DOHH2 (cell line): ENCODE results near the gene TCP1.

ENCODE experiments used
- H3F3A ChIP-seq: fragments of 200-600 bp; sonication (generic), shearing (Covaris generic); 2 replicates; pipeline ENCODE4 v1.6.0; 2016; ENCODE audit warnings: antibody characterized with exemption, mild to moderate bottlenecking; ENCODE audit not compliant: control insufficient read depth, insufficient read depth
- H3K27ac ChIP-seq: fragments of 200-600 bp; sonication (generic); 2 replicates; pipeline ENCODE4 v1.5.1; 2014; ENCODE audit warnings: low read depth, mild to moderate bottlenecking, low read length, moderate library complexity
- H3K27me3 ChIP-seq: fragments of 200-600 bp; sonication (generic); 2 replicates; pipeline ENCODE4 v1.6.1; 2014; ENCODE audit warnings: mild to moderate bottlenecking, low read length, mixed read lengths; ENCODE audit not compliant: control insufficient read depth
- H3K36me3 ChIP-seq: fragments of 200-600 bp; sonication (generic); 2 replicates; pipeline ENCODE4 v1.6.1; 2014; ENCODE audit warnings: mild to moderate bottlenecking, low read length, moderate library complexity, mixed read lengths; ENCODE audit not compliant: control insufficient read depth
- H3K4me1 ChIP-seq: fragments of 200-600 bp; sonication (generic); 2 replicates; pipeline ENCODE4 v1.6.1; 2014; ENCODE audit warnings: mild to moderate bottlenecking, low read length, mixed read lengths; ENCODE audit not compliant: control insufficient read depth
- H3K4me2 ChIP-seq: fragments of 200-600 bp; sonication (generic); 2 replicates; pipeline ENCODE4 v1.6.0; 2014; ENCODE audit warnings: mild to moderate bottlenecking, low read length, moderate library complexity
- H3K4me3 ChIP-seq: fragments of 200-600 bp; sonication (generic); 2 replicates; pipeline ENCODE4 v1.5.1; 2014; ENCODE audit warnings: mild to moderate bottlenecking, low read length, mixed read lengths
- H3K79me2 ChIP-seq: fragments of 200-600 bp; sonication (generic); 2 replicates; pipeline ENCODE4 v1.6.1; 2014; ENCODE audit warnings: mild to moderate bottlenecking, low read length, mixed read lengths; ENCODE audit not compliant: control insufficient read depth
- H3K9me2 ChIP-seq: fragments of 200-600 bp; sonication (generic); replicated peaks from 2 replicates; pipeline ENCODE4 v1.6.1; 2014; ENCODE audit warnings: mild to moderate bottlenecking, low read length, mixed read lengths; ENCODE audit not compliant: control insufficient read depth
- H3K9me3 ChIP-seq: fragments of 200-600 bp; sonication (generic); 2 replicates; pipeline ENCODE4 v1.6.1; 2014; ENCODE audit warnings: antibody characterized with exemption, low read length, mixed read lengths; ENCODE audit not compliant: control insufficient read depth, insufficient read depth
- H4K20me1 ChIP-seq: fragments of 200-600 bp; sonication (generic); 2 replicates; pipeline ENCODE4 v1.6.0; 2014; ENCODE audit warnings: low read depth, mild to moderate bottlenecking, antibody characterized with exemption, low read length, moderate library complexity; ENCODE audit not compliant: control insufficient read depth, insufficient read depth
- EZH2phosphoT487 ChIP-seq: fragments of 200-600 bp; sonication (generic); IDR thresholded peaks from 2 replicates; pipeline ENCODE4 v1.6.1; 2017; ENCODE audit warnings: borderline replicate concordance, mild to moderate bottlenecking, antibody characterized with exemption, low read length, moderate library complexity, mixed read lengths
- TF ChIP-seq, protein P1 (sequence below): fragments of 200-600 bp; sonication (generic); IDR thresholded peaks from one replicate; pipeline ENCODE4 v1.5.1; 2014; ENCODE audit warnings: antibody characterized with exemption, mild to moderate bottlenecking, low read depth, low read length; ENCODE audit not compliant: poor library complexity, severe bottlenecking

TCP1 gene

DNA sequence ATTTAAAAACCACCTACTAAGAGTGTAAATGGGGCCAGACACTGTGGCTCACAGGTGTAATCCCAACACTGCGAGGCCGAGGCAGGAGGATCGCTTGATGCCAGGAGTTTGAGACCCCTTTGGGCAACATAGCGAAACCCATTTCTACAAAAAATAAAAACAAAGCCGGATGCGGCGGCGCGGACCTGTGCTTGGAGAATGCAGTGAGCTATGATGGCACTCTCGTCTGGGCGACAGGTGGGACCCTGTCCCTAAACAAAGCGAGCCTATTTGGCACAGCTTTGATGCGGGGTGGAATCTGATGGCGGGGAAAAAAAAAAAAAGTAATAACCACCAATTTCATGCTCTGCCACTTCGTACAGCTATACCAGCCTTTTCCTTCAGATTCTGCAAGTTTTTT lies 1.1 kb downstream of the TCP1 start:
- H3K4me3 ChIP-seq, result peak overlapping the region; percentile 97
- peaks cover 49% of the 10 kb centered on the region for H3K4me1 ChIP-seq
- peak overlapping the region; percentile 83 for H3K4me2 ChIP-seq
- H4K20me1 ChIP-seq, result peaks cover 23% of the 10 kb centered on the region
- H3F3A ChIP-seq, result peaks cover 24% of the 10 kb centered on the region
- H3K9me3 ChIP-seq, result no peaks in the 10 kb centered on the region
- H3K27ac ChIP-seq, result no peak overlapping the region
- H3K27me3 ChIP-seq, result no peaks in the 10 kb centered on the region
- peaks cover 91% of the 10 kb centered on the region for H3K36me3 ChIP-seq
- H3K9me2 ChIP-seq, result no peaks in the 10 kb centered on the region
- H3K79me2 ChIP-seq, result peaks cover 96% of the 10 kb centered on the region
- TF ChIP-seq EZH2phosphoT487, result no peak
- TF ChIP-seq, protein P1, sequence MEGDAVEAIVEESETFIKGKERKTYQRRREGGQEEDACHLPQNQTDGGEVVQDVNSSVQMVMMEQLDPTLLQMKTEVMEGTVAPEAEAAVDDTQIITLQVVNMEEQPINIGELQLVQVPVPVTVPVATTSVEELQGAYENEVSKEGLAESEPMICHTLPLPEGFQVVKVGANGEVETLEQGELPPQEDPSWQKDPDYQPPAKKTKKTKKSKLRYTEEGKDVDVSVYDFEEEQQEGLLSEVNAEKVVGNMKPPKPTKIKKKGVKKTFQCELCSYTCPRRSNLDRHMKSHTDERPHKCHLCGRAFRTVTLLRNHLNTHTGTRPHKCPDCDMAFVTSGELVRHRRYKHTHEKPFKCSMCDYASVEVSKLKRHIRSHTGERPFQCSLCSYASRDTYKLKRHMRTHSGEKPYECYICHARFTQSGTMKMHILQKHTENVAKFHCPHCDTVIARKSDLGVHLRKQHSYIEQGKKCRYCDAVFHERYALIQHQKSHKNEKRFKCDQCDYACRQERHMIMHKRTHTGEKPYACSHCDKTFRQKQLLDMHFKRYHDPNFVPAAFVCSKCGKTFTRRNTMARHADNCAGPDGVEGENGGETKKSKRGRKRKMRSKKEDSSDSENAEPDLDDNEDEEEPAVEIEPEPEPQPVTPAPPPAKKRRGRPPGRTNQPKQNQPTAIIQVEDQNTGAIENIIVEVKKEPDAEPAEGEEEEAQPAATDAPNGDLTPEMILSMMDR, result no peak

DNA sequence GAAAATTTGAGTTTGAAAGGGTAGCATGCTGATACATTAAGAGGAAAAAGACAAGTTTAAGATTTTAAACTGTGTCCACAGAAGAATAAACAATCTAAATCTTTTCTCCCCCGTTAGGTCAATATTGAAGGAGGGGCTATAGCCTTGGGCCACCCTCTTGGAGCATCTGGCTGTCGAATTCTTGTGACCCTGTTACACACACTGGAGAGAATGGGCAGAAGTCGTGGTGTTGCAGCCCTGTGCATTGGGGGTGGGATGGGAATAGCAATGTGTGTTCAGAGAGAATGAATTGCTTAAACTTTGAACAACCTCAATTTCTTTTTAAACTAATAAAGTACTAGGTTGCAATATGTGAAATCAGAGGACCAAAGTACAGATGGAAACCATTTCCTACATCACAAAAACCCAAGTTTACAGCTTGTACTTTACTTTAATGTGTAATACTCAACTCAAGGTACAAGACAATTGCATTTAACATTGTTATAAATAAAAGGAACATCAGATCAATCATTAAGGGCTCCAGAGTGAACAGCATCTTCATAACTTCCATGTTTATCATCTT lies 10.8 kb downstream of the TCP1 start:
- no peak overlapping the region for H3K27ac ChIP-seq
- H3K27me3 ChIP-seq, result no peaks in the 10 kb centered on the region
- no peaks in the 10 kb centered on the region for H3K9me2 ChIP-seq
- peaks cover 98% of the 10 kb centered on the region for H3K36me3 ChIP-seq
- H3K4me3 ChIP-seq, result no peak overlapping the region
- H3K79me2 ChIP-seq, result peaks cover 25% of the 10 kb centered on the region
- H3K9me3 ChIP-seq, result no peaks in the 10 kb centered on the region
- peaks cover 10% of the 10 kb centered on the region; the same call in 1 of the 2 replicates for H4K20me1 ChIP-seq
- TF ChIP-seq, protein P1, result no peak
- no peak for TF ChIP-seq EZH2phosphoT487
- no peak overlapping the region for H3K4me2 ChIP-seq
- no peaks in the 10 kb centered on the region for H3K4me1 ChIP-seq
- peaks cover 85% of the 10 kb centered on the region for H3F3A ChIP-seq

DNA sequence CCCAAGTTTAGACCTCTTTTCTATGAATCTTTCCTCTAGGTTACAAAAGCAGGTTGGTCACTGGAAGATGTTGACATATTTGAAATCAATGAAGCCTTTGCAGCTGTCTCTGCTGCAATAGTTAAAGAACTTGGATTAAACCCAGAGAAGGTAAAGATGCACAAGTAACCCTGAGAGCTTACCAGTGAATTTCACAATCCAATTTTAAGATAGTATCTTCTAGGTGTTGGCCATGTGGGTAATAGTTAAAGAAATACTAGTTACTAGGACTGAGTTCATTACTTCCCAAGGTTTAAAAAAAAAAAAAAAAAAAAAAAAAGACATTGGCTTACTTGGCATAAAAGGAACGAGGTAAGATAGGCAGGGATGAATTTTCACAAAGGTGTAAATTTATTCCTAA lies 11.3 kb downstream of the TCP1 start:
- no peaks in the 10 kb centered on the region for H3K27me3 ChIP-seq
- H3F3A ChIP-seq, result peaks cover 82% of the 10 kb centered on the region
- H3K27ac ChIP-seq, result no peak overlapping the region
- H3K4me3 ChIP-seq, result no peak overlapping the region
- H3K9me2 ChIP-seq, result no peaks in the 10 kb centered on the region
- H3K36me3 ChIP-seq, result peaks cover 96% of the 10 kb centered on the region
- H3K4me2 ChIP-seq, result no peak overlapping the region
- peaks cover 10% of the 10 kb centered on the region; the same call in 1 of the 2 replicates for H4K20me1 ChIP-seq
- H3K9me3 ChIP-seq, result no peaks in the 10 kb centered on the region
- H3K79me2 ChIP-seq, result peaks cover 20% of the 10 kb centered on the region
- H3K4me1 ChIP-seq, result no peaks in the 10 kb centered on the region
- TF ChIP-seq, protein P1, result no peak
- TF ChIP-seq EZH2phosphoT487, result no peak
